Type B pancreatic cell (in vitro differentiated cells): ENCODE results near the gene POU2F2. TPM values are rescaled to one million over a fixed set of nuclear protein-coding genes. Genes with fewer than 3 reads are reported as not detected.
A peak's percentile ranks its signal among the peaks of the same experiment; 100 is the strongest.

Source experiments
- DNase-seq: peaks from one replicate; pipeline ENCODE4 v3.0.0; 2021; ENCODE audit warnings: mixed read lengths; ENCODE audit not compliant: unreplicated experiment; ENCODE audit errors: extremely low spot score
- H3K27ac Mint-ChIP-seq: 2 replicates; pipeline ENCODE4 v1.8.0; 2021; ENCODE audit warnings: mild to moderate bottlenecking, mixed read lengths
- H3K27me3 Mint-ChIP-seq: 2 replicates; pipeline ENCODE4 v1.8.0; 2021; ENCODE audit warnings: mixed read lengths
- H3K36me3 Mint-ChIP-seq: 2 replicates; pipeline ENCODE4 v1.8.0; 2021; ENCODE audit warnings: mixed read lengths
- H3K4me1 Mint-ChIP-seq: one replicate; pipeline ENCODE4 v1.8.0; 2021; ENCODE audit warnings: mixed read lengths; ENCODE audit not compliant: unreplicated experiment
- H3K4me3 Mint-ChIP-seq: 2 replicates; pipeline ENCODE4 v1.8.0; 2021; ENCODE audit warnings: mild to moderate bottlenecking, mixed read lengths
- H3K9me3 Mint-ChIP-seq: 2 replicates; pipeline ENCODE4 v1.8.0; 2021; ENCODE audit warnings: mixed read lengths
- total RNA-seq: library from RNA; stranded (reverse); gene quantifications from 2 replicates; pipeline ENCODE4 v1.2.1, GENCODE V29; 2021; ENCODE audit warnings: low replicate concordance
- TF ChIP-seq, protein P1 (sequence below): fragments of 200-600 bp; sonication (generic); conservative IDR thresholded peaks from 2 replicates; pipeline ENCODE4 v1.5.0; 2021; ENCODE audit warnings: antibody characterized with exemption, mild to moderate bottlenecking

Gene POU2F2
- total RNA-seq, 1 donor from 2014 or later, result 1.7 TPM

DNA sequence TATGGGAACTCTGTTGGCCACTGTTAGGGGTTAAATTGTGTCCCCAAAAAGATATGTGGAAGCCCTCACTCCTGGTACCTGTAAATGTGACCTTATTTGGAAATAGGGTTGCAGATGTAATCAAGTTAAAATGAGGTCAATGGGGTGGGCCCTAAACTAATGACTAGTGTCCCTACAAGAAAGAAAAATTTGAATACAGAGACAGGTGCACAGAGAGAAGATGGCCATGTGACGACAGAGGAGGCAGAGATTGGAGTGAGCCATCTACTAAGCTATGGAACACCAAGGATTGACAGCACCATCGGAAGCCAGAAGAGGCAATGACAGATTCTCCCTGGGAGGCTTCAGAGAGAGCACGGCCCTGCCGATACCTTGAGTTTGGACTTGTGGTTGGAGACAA lies 16.5 kb downstream of the POU2F2 start:
- Mint-ChIP-seq H3K4me1 (peaks cover 5% of the 10 kb centered on the region), H3K4me3 (no peak overlapping the region), H3K9me3 (no peaks in the 10 kb centered on the region), H3K36me3 (no peaks in the 10 kb centered on the region), H3K27ac (no peak overlapping the region), H3K27me3 (peaks cover 33% of the 10 kb centered on the region)
- TF ChIP-seq, protein P1, sequence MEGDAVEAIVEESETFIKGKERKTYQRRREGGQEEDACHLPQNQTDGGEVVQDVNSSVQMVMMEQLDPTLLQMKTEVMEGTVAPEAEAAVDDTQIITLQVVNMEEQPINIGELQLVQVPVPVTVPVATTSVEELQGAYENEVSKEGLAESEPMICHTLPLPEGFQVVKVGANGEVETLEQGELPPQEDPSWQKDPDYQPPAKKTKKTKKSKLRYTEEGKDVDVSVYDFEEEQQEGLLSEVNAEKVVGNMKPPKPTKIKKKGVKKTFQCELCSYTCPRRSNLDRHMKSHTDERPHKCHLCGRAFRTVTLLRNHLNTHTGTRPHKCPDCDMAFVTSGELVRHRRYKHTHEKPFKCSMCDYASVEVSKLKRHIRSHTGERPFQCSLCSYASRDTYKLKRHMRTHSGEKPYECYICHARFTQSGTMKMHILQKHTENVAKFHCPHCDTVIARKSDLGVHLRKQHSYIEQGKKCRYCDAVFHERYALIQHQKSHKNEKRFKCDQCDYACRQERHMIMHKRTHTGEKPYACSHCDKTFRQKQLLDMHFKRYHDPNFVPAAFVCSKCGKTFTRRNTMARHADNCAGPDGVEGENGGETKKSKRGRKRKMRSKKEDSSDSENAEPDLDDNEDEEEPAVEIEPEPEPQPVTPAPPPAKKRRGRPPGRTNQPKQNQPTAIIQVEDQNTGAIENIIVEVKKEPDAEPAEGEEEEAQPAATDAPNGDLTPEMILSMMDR, result no peak
- DNase-seq, result no peak

DNA sequence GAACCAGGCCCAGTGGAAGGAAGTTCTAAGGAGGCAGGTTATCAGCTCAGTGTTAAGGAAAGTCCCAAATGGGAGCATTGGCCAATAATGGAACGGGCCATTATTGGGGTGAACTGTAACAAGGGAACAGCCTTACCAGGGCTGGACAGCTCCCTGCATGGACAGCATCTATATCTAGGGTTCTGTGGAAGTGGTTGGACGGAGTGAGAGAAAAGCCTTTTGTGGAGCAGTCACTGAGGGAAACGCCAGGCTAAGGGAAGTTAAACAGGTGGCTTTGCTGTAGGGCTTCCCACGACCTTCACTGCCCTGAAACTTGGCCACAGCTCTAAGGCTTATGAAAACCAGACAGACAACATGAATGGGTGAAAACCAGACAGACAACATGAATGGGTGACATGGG lies 17.0 kb downstream of the POU2F2 start:
- DNase-seq, result no peak
- no peak overlapping the region for H3K27ac Mint-ChIP-seq
- TF ChIP-seq, protein P1, result no peak
- H3K4me3 Mint-ChIP-seq, result no peak overlapping the region
- H3K36me3 Mint-ChIP-seq, result no peaks in the 10 kb centered on the region
- peaks cover 32% of the 10 kb centered on the region for H3K27me3 Mint-ChIP-seq
- no peaks in the 10 kb centered on the region for H3K9me3 Mint-ChIP-seq
- peaks cover 5% of the 10 kb centered on the region for H3K4me1 Mint-ChIP-seq

DNA sequence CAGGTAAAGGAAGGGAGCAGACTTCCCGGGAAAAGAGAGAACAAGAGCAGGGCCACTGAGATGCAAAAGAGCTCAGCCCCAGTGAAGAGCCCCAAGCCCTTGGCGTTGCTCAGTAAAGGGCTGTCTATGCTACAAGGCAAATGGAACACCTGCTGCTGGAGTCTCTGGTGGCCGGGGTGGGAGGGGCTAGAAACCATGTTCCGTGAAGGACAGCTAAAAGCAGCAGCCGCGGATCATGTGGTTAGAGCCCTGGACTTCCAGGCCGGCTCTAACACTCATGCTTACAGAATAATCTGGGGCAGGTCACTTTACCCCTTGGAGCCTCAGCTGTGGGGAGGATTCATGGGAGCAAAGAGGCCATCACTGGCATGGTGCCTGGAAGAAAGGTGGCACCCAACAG lies 17.8 kb downstream of the POU2F2 start:
- Mint-ChIP-seq H3K36me3 (no peaks in the 10 kb centered on the region), H3K4me3 (no peak overlapping the region), H3K4me1 (peaks cover 5% of the 10 kb centered on the region), H3K27ac (no peak overlapping the region), H3K9me3 (no peaks in the 10 kb centered on the region), H3K27me3 (peaks cover 32% of the 10 kb centered on the region)
- no peak for DNase-seq
- TF ChIP-seq, protein P1, result no peak

DNA sequence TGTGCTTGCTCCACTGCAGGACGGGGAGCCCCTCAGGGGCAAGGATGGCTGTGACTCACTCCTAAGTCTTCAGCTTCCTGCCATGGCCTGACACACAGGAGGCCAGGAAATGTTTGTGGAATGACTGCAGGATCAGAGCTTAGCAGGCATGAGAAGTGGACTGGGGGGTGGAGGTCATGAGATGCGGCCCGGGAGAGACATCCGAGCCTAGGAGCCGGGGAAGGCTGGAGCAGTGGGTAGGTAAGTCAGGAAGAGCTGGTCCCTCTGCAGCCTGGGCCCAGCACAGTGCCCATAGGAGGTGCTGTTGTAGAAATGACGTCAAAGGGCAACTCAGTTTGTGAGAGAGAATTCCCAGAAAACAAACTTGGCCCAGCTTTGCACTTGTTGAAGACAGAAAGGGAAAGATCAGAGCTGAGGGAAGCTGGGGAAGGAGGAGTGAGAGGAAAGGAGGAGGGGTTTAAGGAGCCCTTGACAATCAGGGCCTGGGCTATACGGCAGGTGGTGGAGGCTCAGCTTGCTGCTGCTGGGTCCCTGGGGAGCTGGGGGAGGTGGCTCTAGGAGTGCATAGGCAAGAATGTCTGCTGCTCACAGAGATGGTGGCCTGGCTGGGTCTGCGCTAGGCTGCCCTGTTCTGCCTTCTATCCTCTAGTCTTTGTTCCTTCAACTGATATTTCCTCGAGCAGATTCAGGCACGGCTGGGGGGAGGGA lies 18.5 kb downstream of the POU2F2 start:
- Mint-ChIP-seq H3K27me3 (peaks cover 32% of the 10 kb centered on the region), H3K36me3 (no peaks in the 10 kb centered on the region), H3K4me1 (peaks cover 5% of the 10 kb centered on the region), H3K27ac (no peak overlapping the region), H3K9me3 (no peaks in the 10 kb centered on the region), H3K4me3 (no peak overlapping the region)
- DNase-seq, result no peak
- TF ChIP-seq, protein P1, result peak; percentile 19

DNA sequence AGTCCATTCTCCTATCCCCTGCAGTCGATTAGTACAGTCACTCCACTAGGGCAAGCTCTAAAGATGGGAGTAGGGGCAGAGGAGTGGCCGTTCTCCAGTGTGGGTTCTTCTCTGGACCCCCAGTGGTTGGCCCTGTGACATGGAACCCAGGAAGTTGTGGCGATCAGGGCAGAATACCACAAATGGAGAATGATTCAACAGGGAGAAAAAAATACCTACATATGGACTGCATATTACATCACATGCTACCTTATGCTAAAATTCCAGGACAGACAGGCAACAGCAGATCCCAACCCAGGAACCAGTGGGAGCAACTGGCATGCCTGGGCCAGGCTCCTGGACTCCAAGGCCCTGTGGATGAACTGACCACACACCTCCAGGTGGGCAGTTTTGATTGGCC lies 20.4 kb downstream of the POU2F2 start:
- Mint-ChIP-seq H3K27ac (no peak overlapping the region), H3K4me3 (no peak overlapping the region), H3K36me3 (no peaks in the 10 kb centered on the region), H3K4me1 (peaks cover 5% of the 10 kb centered on the region), H3K9me3 (no peaks in the 10 kb centered on the region), H3K27me3 (peaks cover 47% of the 10 kb centered on the region)
- TF ChIP-seq, protein P1, result no peak
- no peak for DNase-seq
